T-helper 1 cell treated with Interleukin-12 subunit alpha and Interleukin-12 subunit beta and Interleukin-4 antibody, amounts not matched to agents 30 ng/mL and 1 ng/mL, for 36 hours (primary cell): Measurements from ENCODE around the gene NACC1. TPM values are rescaled to one million over a fixed set of nuclear protein-coding genes. Genes with fewer than 3 reads are reported as not detected.
"Not testable (repeated sequence)": the region's sequence is repeated elsewhere in the genome, so short reads cannot be mapped to it uniquely, and the experiment has no call there.

ENCODE experiments used
- intact Hi-C: fragments of 100-400 bp; cut with micrococcal nuclease; formaldehyde crosslinking; loops from one replicate; pipeline ENCODE4 v1.15.1; 2024
- total RNA-seq: library from RNA; stranded (reverse); gene quantifications from 2 replicates; pipeline ENCODE4 v1.2.3, GENCODE V29; 2022

Gene NACC1
- total RNA-seq, 1 donor from 2014 or later: 84.4 TPM

GRCh38 chr19:13186688-13187087 lies 68.6 kb downstream of the NACC1 start:
- intact Hi-C loops: not testable (repeated sequence)

GRCh38 chr19:13187419-13187818 lies 69.4 kb downstream of the NACC1 start:
- intact Hi-C loops: no loop called here

- intact Hi-C loops: no loop called here
Observed at GRCh38 chr19:13189600-13189999, 71.5 kb downstream of the NACC1 start.

Other genes with a start within 250 kb of the NACC1 start
- 29.5 and 32.6 TPM in 2 replicates for gene DNASE2, start 236.8 kb upstream of the NACC1 start, total RNA-seq
- gene KLF1, start 231.1 kb upstream of the NACC1 start, total RNA-seq: 0.22 and 0.41 TPM in 2 replicates
- 48.0 and 49.5 TPM in 2 replicates for gene GCDH, start 227.1 kb upstream of the NACC1 start, total RNA-seq
- gene SYCE2, start 199.0 kb upstream of the NACC1 start, total RNA-seq: 1.9 and 2.8 TPM in 2 replicates
- gene FARSA, start 184.6 kb upstream of the NACC1 start, total RNA-seq: 108 and 117 TPM in 2 replicates
- 1,347 and 1,385 TPM in 2 replicates for gene CALR, start 179.7 kb upstream of the NACC1 start, total RNA-seq
- gene RAD23A, start 172.4 kb upstream of the NACC1 start, total RNA-seq: 113 and 115 TPM in 2 replicates
- 16.6 and 17.9 TPM in 2 replicates for gene GADD45GIP1, start 161.0 kb upstream of the NACC1 start, total RNA-seq
- 0.10 TPM in 1 of 2 replicates, not detected in the other for gene DAND5, start 148.7 kb upstream of the NACC1 start, total RNA-seq
- gene NFIX, start 122.8 kb upstream of the NACC1 start, total RNA-seq: 0.96 and 1.1 TPM in 2 replicates
- gene LYL1, start 15.4 kb upstream of the NACC1 start, total RNA-seq: 3.6 and 4.2 TPM in 2 replicates
- 65.6 and 66.5 TPM in 2 replicates for gene TRMT1, start 1.5 kb upstream of the NACC1 start, total RNA-seq
- 51.3 and 52.9 TPM in 2 replicates for gene STX10, start 32.1 kb downstream of the NACC1 start, total RNA-seq
- gene IER2, start 32.1 kb downstream of the NACC1 start, total RNA-seq: 248 and 253 TPM in 2 replicates